ENCODE measurements around the gene ENTPD2. TPM values are rescaled to one million over a fixed set of nuclear protein-coding genes. Genes with fewer than 3 reads are reported as not detected.

The ENTPD2 gene
- total RNA-seq, 1 experiment from 2014 or later = 4.0 TPM

DNA sequence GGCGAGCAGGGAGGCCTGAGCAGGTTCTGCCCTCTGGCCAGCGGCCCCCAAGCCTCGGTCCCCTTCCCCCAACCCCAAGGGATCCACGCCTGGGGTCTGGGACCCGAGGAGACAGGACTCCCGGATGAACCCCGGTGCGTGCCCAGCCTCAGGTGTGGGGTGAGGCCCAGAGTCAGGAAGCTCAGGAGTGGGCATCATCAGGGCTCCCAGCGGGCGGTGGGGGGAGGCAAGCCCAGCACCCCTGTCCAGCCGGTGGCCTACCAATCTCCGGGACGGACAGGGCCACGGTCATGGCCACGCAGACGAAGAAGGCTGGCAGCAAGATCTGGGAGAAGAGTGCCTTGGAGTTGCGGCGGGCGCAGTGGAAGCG, 40.3 kb downstream of the ENTPD2 start:
- Histone ChIP-seq H3K9ac (ENCODE audit: extremely low read depth, insufficient read length, low read length) (no peak overlapping the region), H2BK120ac (ENCODE audit: low read depth, low read length, poor library complexity, severe bottlenecking) (no peak overlapping the region), H2AK5ac (ENCODE audit: insufficient read length, low read length) (no peak overlapping the region), H3K4ac (ENCODE audit: low read depth, low read length) (no peak overlapping the region), H3K18ac (ENCODE audit: insufficient read length, low read depth, low read length) (no peak overlapping the region), H2AFZ (ENCODE audit: low read length) (no peak overlapping the region), H3K27ac (ENCODE audit: insufficient read length, low read depth, low read length) (no peak overlapping the region), H3K14ac (ENCODE audit: insufficient read depth, low read length) (no peak overlapping the region), H2BK15ac (ENCODE audit: low read depth, low read length) (no peak overlapping the region), H4K20me1 (ENCODE audit: control insufficient read depth, insufficient read depth, insufficient read length) (peaks cover 2% of the 10 kb centered on the region), H2BK20ac (ENCODE audit: low read depth, low read length, poor library complexity, severe bottlenecking) (no peak overlapping the region), H3K79me1 (ENCODE audit: insufficient read depth, low read depth, low read length, poor library complexity, severe bottlenecking) (no peaks in the 10 kb centered on the region), H3K56ac (ENCODE audit: insufficient read length, low read depth, low read length) (no peak overlapping the region), H3K4me2 (ENCODE audit: insufficient read depth, insufficient read length, low read length) (no peak overlapping the region), H4K5ac (ENCODE audit: insufficient read length, low read depth, low read length) (no peak overlapping the region), H3K27me3 (ENCODE audit: insufficient read depth, low read length) (no peaks in the 10 kb centered on the region), H3K23me2 (ENCODE audit: insufficient read length, low read depth, low read length, poor library complexity, severe bottlenecking) (no peaks in the 10 kb centered on the region), H3K9me3 (ENCODE audit: control insufficient read depth, low read depth, low read length) (no peaks in the 10 kb centered on the region), H4K8ac (replicated peaks; ENCODE audit: insufficient read length, low read depth, low read length) (no peak overlapping the region), H4K91ac (ENCODE audit: insufficient read length, low read depth, low read length) (no peak overlapping the region), H3K23ac (ENCODE audit: insufficient read length, low read depth, low read length) (no peak overlapping the region), H3K79me2 (ENCODE audit: insufficient read depth, low read length) (no peaks in the 10 kb centered on the region), H3T11ph (ENCODE audit: low read length) (no peak overlapping the region), H3K4me1 (ENCODE audit: insufficient read depth, low read length) (no peaks in the 10 kb centered on the region), H2BK12ac (ENCODE audit: insufficient read length, low read depth, low read length) (no peak overlapping the region), H2BK5ac (ENCODE audit: insufficient read length, low read length) (no peak overlapping the region)
- H3K36me3 Mint-ChIP-seq (ENCODE audit: insufficient read depth in 1 of 3, low read depth in 3 of 3) = peaks cover 4 to 13% (median 8%) of the 10 kb centered on the region in 3 experiments; a peak in 5 of 7 replicates
- H3K9me3 Mint-ChIP-seq = no peaks in the 10 kb centered on the region
- DNase-seq = no peak
- H3K4me1 Mint-ChIP-seq = no peaks in the 10 kb centered on the region; a peak in 1 of 4 replicates
- WGBS (ENCODE audit: extremely low coverage, insufficient read length, low lambda C conversion rate) = no CpG with 5 or more reads among the region's 20 CpGs
- H3K27ac Mint-ChIP-seq = no peak overlapping the region
- H3K27me3 Mint-ChIP-seq (ENCODE audit: low read depth) = no peaks in the 10 kb centered on the region; the same call in 1 of the 2 replicates
- no peak overlapping the region for H3K4me3 Mint-ChIP-seq
- TF ChIP-seq CTCF (conservative IDR thresholded peaks at IDR 0.05) = no peak

Measured in H9 (cell line).